Anterior cingulate cortex (tissue), 58 donors: Measurements from ENCODE around the gene PPP1R13B.

ENCODE experiments used
- DNase-seq, 58 donors: peaks; one replicate each; lab custom pipeline; 2025; lab: John Stamatoyannopoulos, UW

PPP1R13B gene

GRCh38 chr14:103718572-103718971 lies 128.8 kb downstream of the PPP1R13B start:
- peak in 9 of 58 donors; percentile 25 to 59 (median 40) for DNase-seq

- DNase-seq, result no peak
Measured at GRCh38 chr14:103716899-103717411, 130.4 kb downstream of the PPP1R13B start.

- peak in 1 of 58 donors; percentile 44 for DNase-seq
Measured at GRCh38 chr14:103716091-103716801, 131.1 kb downstream of the PPP1R13B start.

- DNase-seq, result peak; percentile 76 to 100 (median 99)
Measured at GRCh38 chr14:103715052-103716000, 132.0 kb downstream of the PPP1R13B start, which contains the start of the genes XRCC3 and ZFYVE21. TSS of gene XRCC3 (minus strand) at chr14:103715451. CDS start at chr14:103711087, 4,364 bp downstream. TSS of gene ZFYVE21 (plus strand) at chr14:103715810. CDS start at chr14:103715842, 32 bp downstream.

GRCh38 chr14:103714063-103714724 lies 133.2 kb downstream of the PPP1R13B start:
- no peak for DNase-seq

DNA sequence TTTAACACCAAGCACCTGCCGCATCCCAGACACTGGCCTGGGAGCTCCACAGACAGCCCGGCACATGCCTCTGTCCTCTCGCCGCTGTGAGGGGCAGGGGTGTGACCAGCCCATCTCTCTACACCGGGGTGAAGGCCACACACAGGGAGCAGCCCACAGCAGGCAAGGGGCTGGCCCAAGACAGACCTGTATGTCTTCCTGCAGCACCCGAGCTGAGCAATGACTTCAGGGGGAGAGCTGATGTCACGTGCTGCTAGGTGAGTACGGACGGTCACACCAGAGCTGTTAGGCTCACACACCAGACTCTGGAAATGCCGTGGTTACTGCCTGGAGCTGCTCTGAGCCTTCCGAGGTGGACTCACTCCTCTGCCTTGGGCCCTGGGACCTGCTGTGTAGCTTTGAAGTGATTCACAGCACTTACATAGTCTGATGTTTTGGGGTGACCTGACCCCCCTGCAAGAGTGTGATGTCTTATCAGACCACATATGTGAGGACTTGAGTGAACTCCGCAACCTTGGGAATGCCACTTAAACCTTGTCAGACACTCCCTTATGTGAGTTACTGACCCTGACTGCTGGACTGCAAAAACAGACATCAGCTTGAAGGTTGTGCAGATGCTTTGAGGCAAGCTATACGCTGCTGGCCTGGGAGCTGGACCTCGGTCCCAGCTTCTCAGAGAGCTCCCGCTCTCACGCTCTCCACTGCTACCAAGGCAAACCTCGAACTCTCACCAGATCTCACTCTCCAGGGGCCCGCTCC lies 133.9 kb downstream of the PPP1R13B start:
- no peak for DNase-seq

DNA sequence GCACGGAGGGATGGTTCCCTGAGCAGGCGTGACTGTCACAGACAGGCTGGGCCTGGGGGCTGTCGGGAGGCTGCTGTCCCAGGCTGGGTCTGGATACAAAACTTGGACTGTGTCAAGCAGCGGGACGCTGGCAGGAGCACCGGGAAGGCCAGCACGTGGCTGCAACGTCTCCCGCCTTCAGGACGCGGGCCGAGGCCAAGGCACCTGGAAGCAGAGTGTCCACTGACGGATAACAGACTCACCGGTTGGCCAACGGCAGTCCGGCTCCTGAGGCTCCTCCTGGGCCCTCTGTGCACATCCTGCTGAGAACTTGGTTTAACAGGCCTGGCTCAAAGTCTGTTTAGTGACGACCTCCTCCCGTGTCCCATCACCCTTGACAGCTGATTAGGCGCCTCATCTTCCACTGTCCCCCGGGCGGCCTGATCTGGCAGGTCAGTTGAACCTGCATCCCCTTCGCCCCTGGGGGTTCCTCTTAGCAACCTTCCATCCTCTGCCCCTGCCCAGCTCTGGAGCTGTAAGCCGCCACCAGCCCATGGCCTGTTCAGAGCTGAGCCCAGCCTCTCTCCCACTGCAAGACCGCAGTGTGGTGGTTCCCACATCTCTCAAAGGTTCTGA lies 134.6 kb downstream of the PPP1R13B start:
- DNase-seq, result no peak

DNA sequence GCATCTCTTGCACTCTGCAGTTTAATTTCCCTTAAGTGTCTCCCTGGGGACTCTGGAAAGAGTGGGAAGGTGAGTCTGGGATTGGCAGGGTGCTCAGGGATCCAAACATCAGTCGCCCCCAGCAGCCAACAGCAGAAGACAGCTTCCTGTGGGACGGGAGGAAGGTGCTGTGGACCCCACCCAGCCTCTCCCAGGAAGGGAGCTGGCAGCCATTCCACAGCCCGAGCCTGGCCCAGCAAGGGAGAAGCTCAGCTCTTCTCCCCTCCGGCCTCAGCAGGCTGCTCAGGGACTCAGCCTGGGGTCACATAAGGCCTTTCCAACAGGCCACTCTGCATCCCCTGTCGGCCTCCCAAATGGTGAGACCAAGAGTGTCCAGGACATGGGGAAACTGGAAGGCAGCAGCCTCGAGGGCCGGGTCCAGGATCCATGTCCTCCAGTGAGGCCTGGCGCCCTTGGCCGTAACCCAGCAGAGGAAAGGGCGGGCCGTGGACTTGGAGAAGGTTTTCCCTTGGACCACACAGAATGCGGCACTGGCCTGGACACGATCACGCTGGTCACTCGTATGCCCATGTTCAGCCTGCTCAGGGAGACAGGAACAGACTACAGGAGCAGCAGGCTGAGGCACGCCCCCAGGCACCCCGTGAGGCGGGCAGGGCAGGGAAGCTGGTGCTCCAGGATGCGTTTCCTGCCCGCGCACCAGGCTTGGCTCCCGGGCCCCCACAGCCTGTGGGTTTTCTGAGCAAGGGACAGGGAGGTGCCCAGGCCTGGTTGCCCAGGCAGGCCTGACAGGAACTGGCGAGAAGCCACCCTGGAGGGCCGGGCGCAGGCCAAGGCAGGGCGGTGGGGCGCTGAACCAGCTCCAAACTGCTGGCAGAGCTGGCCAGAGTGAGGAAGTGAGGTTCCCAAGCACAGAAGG lies 135.6 kb downstream of the PPP1R13B start:
- peak in 44 of 58 donors; percentile 32 to 88 (median 64) for DNase-seq

DNA sequence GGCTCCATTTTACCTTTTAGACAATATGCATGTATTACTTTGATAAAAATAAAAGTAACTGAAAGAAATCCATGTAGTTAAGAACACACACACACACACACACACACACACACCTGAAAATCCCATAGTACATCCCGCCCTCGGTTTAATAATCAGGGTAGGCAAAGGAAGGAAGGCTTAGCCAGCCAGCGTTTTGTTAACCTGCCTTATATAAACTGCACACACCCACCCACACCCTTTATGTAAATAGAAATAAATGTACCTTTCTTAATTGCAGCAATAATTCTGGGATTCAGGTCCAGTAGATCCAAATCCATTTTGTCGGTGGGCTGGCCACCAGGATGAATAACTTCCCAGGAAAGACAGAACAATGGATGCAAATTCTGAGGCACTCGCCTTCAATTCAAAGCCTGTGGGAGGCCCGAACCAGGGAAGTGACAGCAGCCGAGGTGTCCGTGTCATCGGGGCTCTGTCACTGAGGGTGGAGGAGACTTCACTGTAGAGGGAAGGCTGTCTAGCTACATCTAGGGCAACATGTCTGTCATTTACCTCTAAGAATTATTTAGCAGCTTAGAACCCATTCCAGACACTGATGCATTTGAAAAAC lies 136.5 kb downstream of the PPP1R13B start:
- no peak for DNase-seq

DNA sequence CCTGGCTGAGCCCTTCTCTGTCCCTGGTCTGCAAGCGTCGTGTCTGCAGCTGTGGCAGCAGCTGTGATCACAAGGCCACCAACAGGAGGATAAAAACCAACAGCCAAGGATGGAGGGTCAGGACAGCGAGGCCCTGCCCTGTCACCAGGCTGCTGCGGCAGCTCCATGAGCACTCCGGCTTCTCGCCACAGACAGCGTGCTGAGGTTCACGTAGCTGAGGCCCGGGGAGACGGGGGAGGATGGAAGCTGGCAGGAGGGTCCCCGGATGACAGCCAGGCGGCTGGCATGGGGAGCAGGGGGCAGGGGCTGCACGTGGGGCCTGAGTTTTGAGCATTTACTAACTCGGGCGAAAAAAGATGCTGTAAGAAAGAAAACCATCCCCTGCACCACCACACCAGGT lies 137.6 kb downstream of the PPP1R13B start:
- no peak for DNase-seq

- peak in 47 of 58 donors; percentile 24 to 83 (median 55) for DNase-seq
Measured at GRCh38 chr14:103708750-103709187, 138.6 kb downstream of the PPP1R13B start.

DNA sequence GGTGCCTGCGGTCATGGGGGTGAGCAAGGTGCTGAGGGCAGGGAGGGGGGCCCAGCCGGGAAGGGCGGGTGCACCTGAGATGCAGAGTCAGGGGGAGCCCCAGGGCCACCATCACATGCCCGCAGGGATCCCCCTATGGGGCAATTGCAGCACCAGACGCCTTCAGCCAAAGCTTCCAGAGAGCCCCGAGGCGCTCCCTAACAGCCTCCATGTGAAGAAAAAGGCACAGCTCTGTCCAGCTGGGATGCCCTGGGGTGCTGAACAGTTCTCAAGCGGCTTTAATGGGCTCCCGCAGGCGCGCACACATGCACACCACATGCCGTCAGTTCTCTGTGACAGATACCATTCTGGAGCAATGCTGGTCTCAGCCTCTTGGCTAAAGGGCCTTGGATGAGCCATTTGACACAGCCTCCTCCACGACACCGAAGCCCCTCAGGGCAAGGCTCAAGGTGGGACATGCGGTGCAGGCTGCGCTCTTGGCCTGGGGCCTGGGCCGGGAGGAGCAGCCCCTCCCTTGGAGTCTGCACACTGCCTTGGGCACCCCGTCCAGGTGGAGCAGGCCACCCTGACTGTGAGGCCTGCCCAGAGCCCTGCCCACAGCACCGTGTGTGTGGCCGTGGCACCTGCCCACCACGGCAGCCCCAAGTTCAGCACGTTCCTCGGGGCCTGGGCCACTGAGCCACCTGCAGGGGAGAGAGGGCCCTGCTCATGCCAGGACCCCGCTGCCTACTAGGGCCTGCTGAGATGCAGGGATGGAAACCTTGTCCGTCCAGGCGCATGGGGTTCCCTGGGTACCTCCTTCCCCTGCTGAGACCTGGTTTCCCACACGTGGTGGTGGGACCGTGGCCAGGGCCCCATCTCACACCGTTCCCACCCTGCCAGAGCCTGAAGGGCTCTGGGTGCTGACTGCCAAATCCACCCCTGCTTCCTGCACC lies 139.8 kb downstream of the PPP1R13B start:
- DNase-seq, result no peak

DNA sequence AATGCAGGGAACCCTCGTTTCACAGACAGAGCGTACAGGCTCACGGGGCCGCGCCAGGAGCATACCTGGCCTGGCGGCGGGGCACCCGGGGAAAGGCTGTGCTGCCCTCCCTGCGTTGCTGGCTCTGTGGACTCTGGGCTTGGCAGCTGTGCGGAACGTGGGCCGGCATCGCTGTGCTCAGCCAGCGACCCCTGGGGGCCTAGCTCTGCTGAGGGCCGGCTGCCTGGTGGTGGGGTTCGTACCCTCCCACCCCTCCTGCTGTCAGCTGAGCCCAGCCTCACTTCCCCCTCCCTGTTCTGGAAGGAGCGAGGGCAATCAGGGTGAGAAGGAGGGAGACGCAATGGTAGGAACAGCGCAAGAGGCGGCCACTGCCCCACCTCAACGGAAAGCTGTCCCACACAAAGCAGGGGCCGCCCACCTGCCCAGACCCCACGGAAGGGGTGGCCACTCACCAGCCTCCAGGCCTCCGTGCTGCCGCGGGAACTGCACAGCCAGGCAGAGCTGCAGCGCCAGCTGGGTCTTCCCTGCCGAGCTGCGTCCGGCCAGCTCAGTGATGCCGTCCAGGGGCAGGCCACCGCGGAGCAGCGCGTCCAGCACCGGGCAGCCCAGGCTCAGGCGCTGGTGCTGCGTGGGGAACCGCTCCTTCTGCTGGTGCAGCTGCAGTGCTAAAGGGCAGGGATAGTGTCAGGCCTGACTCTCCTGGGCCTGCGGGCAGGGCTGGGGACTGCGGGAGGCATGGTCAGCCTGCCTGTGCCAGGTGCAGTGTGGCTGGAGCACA lies 140.6 kb downstream of the PPP1R13B start:
- DNase-seq, result no peak

GRCh38 chr14:103705504-103706284 lies 141.7 kb downstream of the PPP1R13B start:
- DNase-seq, result no peak

DNA sequence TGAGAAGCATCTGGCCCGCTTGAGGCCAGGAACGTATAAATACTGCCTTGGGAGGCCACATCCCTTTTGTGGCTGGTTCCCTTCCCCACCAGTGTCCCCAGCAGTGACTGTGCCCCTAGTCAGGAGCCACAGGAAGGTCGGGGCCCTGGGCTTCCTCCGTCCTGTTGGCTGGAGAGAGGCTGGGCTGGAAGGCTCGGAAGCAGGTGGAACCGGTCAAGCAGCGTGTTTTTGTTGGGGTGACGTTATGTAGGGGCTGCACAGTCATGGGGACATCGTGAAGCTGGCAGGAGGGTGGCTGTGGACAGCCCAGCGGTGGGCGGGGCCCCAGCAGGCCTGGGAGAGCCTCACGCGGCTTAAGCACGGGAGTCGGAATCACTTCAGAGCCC lies 142.3 kb downstream of the PPP1R13B start:
- DNase-seq, result no peak
